ENCODE results near the gene LMNTD1.

DNA sequence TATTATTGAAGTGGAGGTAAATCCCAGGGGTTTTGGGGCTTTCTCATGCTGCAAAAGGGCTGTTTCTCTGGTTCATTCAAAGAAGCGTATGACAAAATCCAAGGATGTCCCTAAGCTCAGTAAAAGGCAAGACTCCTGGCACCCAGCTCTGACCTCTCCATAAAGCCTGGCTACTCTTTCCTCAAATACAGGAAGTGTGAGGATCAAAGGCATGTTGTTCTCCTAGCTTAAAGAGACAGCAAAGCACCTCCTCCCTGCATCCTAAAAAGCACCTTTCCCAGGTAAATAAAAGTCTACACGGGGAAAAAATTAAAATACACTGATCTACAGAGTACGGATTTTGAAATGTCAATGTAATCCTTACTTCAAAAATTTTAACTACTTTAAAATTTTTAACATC is 118.6 kb downstream of the LMNTD1 start:
- TF ChIP-seq CREB1 (CRISPR knock-in tag; IDR thresholded peaks at IDR 0.05; ENCODE audit: low read depth) (no peak), CTCF (conservative IDR thresholded peaks at IDR 0.05; ENCODE audit: low read depth in 2 of 2) (no peak), EZH2phosphoT487 (IDR thresholded peaks at IDR 0.05; ENCODE audit: unreplicated experiment) (no peak), POLR2AphosphoS5 (IDR thresholded peaks at IDR 0.05; ENCODE audit: low read depth) (no peak), EZH2 (IDR thresholded peaks at IDR 0.05; ENCODE audit: low read depth, unreplicated experiment) (no peak), ZNF462 (CRISPR knock-in tag; IDR thresholded peaks at IDR 0.05) (no peak)
- TF ChIP-seq, protein P1, sequence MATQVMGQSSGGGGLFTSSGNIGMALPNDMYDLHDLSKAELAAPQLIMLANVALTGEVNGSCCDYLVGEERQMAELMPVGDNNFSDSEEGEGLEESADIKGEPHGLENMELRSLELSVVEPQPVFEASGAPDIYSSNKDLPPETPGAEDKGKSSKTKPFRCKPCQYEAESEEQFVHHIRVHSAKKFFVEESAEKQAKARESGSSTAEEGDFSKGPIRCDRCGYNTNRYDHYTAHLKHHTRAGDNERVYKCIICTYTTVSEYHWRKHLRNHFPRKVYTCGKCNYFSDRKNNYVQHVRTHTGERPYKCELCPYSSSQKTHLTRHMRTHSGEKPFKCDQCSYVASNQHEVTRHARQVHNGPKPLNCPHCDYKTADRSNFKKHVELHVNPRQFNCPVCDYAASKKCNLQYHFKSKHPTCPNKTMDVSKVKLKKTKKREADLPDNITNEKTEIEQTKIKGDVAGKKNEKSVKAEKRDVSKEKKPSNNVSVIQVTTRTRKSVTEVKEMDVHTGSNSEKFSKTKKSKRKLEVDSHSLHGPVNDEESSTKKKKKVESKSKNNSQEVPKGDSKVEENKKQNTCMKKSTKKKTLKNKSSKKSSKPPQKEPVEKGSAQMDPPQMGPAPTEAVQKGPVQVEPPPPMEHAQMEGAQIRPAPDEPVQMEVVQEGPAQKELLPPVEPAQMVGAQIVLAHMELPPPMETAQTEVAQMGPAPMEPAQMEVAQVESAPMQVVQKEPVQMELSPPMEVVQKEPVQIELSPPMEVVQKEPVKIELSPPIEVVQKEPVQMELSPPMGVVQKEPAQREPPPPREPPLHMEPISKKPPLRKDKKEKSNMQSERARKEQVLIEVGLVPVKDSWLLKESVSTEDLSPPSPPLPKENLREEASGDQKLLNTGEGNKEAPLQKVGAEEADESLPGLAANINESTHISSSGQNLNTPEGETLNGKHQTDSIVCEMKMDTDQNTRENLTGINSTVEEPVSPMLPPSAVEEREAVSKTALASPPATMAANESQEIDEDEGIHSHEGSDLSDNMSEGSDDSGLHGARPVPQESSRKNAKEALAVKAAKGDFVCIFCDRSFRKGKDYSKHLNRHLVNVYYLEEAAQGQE (IDR thresholded peaks at IDR 0.05; ENCODE audit: unreplicated experiment) = no peak
- TF ChIP-seq, protein P2, sequence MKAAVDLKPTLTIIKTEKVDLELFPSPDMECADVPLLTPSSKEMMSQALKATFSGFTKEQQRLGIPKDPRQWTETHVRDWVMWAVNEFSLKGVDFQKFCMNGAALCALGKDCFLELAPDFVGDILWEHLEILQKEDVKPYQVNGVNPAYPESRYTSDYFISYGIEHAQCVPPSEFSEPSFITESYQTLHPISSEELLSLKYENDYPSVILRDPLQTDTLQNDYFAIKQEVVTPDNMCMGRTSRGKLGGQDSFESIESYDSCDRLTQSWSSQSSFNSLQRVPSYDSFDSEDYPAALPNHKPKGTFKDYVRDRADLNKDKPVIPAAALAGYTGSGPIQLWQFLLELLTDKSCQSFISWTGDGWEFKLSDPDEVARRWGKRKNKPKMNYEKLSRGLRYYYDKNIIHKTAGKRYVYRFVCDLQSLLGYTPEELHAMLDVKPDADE (IDR thresholded peaks at IDR 0.05) = no peak

Data from GM23338 (cell line).